SW480 (cell line): ENCODE data around the gene ZSCAN26.
A peak's percentile ranks its signal among the peaks of the same experiment; 100 is the strongest.

Source experiments
- DNase-seq: peaks from one replicate; pipeline ENCODE4 v3.0.0-alpha.2; 2016; ENCODE audit warnings: low spot score

The ZSCAN26 gene

DNA sequence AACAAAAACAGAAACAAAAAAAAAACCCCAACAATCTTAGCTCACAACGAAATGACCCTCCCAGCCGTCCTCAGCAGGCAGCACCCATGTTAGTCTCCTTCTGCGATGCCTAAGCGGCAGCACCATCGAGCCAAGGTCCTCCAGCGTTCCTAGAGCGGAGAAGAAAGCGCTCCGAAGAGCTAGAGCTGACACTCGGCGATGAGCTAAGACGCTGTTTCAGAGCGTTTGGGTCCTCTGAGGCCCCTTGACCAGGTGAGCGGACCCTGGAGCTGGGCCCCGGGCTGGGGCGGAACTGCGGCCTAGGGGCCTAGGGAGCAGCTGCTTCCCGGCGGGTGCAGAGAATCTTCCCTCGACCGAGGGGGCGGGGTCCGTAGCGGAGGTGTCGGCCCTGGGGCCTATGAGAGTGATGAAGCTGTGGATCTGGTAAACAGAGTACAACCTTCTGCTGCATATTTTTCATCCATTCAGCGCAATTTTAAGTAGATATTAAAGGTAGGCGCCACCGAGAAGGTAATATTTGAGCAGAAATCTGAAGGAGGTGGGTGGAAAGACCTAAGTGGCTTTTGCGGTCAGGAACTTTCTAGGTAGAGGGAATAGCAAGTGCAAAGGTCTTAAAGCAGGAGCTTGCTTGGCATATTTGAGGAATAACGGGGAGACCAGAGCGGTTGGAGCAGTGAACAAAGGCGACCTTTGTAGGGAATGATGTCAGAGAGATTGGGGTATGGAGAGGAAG, at the start of gene ZSCAN26:
Gene ZSCAN26 (plus strand): TSS at position 182 of the 733 bp plus-strand sequence. CDS start 4,777 bp downstream, outside the sequence.
- peak; percentile 76 for DNase-seq

DNA sequence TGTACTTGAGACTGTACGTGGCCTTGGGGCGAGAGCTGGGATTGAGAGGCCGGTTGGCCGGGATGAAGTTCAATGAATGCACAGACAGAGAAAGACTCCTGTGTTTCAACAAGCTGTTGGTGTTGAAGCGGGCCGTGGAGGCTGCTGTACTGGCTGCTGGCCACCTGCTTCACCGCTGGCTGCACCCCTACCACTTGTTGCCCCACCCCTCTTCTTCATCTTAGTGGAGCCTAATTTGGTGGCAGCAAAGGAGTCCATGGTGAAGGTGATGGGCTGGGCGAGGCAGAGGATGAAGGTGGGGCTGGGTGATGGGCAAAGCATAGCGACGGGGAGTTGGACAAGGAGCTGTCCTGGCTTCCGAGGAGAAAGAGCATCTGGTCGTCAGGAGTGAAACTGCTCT, 49.1 kb upstream of the ZSCAN26 start:
- no peak for DNase-seq

DNA sequence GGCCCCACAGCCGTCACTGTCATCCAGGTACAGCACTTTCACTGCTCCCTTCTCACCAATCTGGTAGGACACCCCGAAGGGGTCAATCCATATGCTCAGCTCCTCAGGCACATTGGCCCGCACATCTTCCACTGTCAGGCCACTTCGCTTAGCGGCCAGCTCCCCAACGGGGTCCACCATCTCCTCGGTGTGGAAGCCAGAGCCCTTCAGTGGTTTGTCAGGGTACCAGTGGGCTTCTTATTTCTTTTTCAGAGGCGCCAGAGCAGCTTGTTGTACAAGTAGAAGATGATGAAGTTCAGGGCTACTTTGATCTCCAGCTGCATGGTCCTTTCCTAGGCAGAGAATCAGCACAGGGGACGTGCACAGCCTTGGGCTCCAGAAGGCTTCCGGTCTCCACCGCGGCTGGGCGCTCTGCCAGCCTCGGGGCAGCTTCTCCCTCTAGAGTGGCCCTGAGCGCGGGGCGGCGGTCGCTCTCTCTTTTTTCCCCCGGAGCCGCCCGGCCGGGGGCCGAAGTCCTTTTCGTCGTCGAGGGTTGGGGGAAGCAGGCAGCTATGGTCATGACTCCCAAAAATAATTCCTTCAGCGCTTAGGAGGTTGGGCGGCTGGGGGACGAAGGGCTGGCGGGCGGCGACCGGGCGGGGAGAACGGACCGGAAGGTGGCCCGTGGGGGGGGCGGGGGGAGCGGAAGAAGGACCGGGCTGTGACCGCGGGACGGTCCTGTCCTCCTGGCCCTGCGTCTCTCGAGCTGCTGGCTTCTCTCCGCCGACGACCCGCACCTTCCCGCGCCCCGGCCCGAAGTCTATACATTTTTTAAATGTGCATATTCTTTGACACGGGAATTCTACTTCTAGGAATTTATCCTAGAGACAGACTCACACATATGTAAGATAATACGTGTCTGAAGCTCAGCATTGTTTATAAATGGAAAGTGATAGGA, 48.4 kb upstream of the ZSCAN26 start:
- DNase-seq, result peak; percentile 62

DNA sequence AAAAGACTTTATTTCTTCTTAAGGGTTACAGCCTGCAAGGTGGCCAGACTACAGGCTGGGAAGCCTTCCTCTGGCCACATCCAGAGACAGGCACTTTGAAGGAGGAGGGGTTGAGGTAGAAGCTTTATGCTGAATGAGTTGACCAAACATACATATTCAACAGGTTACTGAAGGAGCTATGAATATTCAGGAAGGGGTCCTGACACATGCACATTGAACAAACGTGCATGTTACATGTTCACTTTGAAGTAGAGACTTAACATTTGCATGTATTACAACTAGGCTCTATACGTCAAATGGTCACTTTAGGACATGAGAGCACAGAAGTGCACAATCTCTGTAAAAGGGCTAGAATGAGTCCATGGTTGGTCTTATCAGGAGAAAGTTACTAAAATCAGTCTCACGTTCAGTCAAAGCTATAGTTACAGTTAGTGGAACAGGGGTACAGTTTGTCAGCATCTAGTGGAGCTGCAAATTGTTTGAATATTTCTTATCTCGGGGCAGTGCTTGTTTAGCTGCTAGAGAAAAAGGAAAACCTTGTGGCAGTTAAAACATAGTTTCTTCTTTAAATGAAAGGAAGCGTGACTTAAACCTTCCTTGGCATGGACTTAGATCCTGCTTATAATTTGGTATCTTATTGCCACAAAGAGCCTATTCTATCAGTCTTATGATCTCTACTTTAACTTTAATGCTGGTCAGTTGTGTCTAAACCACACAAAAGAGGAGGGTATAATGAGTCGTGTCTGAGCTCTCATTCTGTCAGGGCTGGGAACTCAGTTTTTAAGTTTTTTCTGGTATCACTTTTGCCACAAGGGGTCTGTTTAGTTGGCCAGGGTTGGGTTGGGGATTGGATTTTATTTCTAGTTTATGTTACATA, 46.4 kb upstream of the ZSCAN26 start:
- no peak for DNase-seq

DNA sequence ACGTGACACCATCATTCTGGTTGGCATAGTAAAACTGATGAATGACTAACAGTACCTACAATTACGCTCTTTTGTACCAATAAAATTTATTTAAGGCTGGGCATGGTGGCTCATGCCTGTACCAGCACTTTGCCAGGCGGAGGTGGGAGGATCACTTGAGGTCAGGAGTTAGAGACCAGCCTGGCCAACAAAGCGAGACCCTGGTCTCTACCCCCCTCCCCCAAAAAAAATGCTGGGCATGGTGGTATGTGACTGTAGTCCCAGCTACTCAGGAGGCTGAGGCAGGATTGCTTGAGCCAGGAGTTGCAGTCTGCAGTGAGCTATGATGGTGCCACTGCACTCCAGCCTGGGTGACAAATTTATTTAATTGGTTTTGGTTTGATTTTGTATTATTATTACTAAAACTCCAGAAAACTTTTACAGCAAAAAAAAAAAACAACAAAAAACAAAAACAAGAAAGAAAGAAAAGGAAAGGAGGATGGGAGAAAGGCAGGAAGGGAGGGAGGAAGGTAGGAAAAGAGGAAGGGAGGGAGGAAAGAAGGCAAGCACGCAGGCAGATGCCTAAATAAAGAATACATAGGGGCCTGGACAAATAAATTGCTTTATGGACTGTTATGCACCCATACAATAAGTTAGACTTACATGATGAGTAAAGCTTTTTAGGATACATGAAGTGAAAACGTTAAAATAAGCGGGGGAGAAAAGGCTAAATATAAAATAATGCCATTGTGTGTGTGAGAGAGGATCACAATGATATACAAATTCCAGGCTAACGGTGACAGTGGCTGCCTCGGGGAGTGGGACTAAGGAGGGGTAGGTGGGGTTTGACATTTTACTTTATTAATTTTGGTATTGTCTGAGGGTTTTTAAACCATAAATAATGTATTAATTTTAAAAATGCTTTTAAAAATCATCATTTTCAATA, 42.5 kb upstream of the ZSCAN26 start:
- DNase-seq, result no peak

DNA sequence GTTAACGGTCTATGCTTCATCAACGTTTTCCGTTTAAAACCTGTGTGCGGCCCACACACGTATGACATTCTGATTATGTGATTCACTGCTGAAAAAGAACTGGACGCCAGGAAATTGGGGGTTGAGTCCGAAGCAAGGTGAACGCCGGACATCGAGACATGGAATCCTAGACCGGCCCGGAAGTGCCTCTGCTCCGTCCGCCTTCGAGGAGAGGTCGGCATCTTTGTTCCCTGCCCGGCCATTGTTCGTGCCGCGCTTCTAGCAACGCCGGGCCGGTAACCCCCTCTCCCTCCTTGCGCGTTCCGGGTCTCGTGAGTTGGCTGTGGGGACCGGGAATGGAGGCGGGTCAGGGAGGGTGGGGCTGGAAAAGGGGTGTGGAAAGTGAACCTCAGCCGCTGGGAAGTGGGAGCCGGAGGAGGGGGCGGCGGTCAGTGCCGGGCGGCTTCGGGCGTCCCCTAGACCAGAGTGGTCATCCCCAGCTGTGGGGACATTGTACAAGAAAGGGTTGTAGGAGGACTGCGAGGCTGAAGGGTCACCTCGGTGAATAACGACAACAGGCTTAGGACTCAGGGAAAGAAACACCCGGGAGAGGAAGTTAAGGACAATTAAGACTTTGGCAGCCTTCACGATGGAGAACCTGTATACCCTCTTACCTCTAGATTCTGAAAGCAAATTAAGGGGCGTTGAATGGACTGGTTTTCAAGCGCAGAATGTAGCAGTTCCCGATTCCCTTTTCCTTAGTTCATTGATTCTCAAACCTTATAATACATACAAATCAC, 41.7 kb upstream of the ZSCAN26 start, which contains the start of gene ZSCAN9:
Gene ZSCAN9 (plus strand): TSS at position 220 of the 779 bp plus-strand sequence. CDS start 1,810 bp downstream, outside the sequence.
- peak; percentile 91 for DNase-seq

DNA sequence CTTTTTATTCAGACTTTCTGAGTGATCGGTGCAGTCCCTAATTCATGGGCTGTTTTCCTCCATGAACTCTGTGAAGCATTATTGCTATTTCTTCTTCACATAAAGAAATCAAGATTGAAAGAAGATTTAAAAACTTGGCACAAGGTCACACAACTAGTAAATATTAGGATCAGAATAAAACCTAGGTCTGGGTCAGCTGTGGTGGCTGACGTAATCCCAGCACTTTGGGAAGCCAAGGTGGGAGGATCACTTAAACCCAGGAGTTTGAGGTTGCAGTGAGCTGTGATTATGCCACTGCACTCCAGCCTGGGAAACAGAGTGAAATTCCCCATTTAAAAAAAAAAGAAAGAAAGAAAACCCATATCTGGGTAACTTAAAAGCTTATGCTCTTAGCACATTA, 40.5 kb upstream of the ZSCAN26 start:
- DNase-seq, result no peak

DNA sequence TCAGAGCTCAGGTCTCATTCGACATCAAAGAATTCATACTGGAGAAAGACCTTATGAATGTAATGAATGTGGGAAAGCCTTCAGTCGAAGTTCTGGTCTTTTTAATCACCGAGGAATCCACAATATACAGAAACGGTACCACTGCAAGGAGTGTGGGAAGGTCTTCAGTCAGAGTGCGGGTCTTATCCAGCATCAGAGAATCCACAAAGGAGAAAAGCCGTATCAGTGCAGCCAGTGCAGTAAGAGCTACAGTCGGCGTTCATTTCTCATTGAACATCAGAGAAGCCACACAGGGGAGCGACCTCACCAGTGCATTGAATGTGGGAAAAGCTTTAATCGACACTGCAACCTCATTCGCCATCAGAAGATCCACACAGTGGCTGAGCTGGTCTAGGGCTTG, 34.2 kb upstream of the ZSCAN26 start:
- DNase-seq, result no peak

DNA sequence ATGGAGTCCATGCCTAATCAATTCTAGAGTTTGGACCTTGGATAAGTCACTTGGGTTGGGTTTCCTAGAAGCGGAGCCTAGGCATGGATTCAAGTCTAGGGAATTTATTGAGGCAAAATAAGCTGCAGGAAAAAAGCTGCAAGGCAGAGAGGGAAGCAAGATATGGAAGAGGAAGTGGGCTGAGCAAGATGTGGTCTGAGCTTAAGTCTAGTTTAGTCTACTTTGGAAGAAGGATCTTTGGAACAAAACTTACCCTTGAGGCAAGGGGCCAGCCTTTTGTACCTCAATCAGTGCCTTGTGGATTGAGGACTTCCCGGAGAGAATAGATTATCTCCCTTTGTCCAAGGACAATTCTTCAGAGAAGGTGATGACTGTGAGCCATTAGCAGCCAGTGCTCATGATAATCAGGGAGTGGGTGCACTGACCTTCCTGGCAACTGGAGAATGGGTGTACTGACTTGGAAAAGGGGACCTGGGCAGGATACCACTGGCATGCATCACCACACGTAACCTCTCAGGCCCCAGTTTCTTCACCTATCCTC, 31.0 kb upstream of the ZSCAN26 start:
- no peak for DNase-seq

DNA sequence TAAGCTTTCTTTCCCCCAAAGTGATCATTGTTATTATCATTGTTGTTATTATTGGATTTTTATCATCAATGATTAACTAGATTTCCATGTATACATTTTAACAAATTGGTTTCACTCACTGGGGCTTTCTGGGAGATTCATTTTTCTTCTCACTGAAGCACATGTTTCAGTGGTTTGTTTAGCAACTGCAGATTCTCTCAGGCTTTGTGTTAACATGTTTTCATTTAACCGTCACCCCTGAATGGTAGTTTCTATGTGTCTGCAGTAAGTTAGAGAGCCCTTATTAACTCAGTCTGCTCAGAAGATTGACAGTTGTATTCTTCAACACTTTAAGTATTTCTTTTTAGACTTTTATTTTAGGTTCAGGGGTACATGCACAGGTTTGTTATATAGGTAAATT, 27.3 kb upstream of the ZSCAN26 start:
- no peak for DNase-seq

DNA sequence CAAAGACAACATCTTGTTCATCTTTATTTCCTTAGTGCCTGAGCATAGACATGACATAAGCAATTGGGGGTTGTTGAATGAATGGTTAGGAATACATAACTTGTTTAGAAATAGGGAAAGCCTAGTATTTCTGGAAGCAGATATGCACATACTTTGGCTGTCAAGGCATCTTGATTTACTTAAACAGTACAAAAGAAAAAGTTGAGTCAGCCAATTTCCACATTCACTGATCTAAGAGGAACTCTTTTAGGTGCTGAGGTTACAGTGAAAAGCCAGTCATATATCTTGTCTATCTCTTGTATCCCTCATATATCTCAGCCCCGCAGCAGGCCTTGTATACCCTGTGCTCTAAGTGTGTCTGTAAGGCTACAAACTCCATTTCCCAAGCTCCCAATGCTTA, 26.5 kb upstream of the ZSCAN26 start:
- DNase-seq, result no peak

DNA sequence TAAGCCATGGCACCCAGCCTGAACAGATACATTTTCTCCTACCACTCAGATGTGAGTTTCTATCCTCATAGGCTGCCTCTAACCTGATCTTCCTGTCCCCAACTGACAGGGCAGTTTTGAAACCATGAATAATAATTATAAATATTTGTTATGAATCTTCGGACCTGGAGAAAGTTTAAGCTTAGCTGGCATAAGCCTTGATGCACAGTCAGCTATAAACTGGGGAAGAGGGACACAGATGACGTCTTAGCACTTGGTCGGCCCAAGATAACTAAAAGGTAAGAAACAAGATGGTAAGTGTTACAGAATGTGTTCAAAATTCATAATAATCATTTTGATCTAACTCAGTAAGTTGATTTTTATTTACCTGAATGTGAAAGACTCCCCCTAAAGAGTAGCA, 23.0 kb upstream of the ZSCAN26 start:
- DNase-seq, result no peak

DNA sequence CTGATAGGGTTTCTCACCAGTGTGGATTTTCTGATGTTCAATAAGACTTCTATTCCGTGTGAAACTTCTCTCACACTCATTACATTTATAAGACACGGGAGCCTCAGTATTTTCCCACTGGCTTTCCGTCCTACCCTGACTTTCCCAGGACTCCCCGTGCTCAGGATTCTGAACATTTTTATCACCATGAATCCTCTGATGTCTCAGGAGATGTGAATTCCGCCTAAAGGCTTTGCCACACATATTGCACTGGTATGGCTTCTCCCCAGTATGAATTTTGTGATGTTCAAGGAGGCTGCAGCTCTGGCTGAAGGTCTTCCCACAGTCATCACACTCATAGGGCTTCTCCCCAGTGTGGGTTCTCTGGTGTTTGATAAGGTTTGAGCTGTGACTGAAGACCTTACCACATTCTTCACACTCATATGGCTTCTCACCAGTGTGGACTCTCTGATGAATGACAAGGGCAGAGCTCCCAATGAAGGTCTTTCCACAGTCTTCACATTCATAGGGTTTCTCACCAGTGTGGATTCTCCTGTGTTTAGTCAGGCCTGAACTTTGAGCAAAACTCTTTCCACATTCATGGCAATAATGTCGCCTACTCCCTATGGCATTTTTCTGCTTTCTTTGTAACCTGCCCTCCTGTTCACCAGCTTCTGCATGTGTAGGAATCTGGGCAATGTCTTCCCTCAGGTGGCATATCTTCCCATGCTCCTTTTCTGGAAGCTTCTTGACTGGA, 21.6 kb upstream of the ZSCAN26 start:
- DNase-seq, result no peak

DNA sequence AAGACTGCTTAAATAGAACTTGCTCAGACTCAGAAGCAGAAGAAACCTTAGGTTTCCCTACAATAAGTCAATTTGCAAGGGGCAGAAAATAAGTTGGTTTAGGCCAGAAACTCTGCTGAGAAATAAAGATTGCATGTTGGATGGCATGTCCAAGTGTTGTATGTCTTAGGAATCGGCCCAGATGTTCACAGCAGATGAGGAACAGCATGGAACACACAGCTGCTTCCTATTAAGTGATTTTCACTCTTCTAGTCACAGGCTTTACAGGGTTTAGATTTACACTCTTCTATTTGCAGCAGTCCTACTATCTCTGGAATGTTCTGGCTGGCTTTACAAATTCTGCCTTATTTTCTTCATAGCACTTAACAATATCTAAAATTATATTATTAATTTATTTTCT, 18.0 kb upstream of the ZSCAN26 start:
- no peak for DNase-seq

DNA sequence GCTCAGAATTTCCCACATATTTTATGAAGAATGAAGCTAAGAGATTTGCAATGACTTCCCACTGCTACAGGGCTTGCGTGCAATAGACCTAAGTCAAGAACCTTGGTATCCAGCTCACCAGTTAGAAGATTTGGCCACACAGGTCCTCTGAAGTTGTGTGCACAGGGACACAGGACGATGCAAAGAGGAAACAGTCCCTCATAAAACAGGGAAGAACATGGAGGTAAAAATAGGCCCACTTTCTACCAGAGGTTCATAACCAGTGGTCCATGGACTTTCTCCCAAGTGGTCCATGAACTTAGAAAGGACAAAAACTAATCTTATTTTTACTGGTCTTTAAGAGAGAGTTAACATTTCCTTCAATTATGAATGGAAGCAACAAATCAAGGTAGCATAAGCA, 16.2 kb upstream of the ZSCAN26 start:
- DNase-seq, result no peak

DNA sequence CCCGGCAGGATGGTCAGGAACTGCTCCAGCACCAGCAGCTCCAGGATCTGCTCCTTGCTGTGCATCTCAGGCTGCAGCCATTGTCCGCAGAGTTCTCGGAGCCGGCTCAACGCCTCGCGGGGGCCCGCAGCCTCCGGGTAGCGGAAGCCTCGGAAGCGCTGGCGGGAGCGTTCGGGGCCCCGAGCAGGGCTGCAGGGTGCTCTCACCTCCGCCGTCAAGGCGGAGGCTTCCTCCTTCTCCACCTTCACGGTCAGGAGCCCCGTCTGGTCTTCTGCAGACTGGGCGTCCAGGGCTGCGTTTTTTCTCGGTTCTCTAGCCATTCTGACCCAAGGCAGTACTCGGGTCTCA, 15.3 kb upstream of the ZSCAN26 start:
- peak; percentile 3 for DNase-seq

DNA sequence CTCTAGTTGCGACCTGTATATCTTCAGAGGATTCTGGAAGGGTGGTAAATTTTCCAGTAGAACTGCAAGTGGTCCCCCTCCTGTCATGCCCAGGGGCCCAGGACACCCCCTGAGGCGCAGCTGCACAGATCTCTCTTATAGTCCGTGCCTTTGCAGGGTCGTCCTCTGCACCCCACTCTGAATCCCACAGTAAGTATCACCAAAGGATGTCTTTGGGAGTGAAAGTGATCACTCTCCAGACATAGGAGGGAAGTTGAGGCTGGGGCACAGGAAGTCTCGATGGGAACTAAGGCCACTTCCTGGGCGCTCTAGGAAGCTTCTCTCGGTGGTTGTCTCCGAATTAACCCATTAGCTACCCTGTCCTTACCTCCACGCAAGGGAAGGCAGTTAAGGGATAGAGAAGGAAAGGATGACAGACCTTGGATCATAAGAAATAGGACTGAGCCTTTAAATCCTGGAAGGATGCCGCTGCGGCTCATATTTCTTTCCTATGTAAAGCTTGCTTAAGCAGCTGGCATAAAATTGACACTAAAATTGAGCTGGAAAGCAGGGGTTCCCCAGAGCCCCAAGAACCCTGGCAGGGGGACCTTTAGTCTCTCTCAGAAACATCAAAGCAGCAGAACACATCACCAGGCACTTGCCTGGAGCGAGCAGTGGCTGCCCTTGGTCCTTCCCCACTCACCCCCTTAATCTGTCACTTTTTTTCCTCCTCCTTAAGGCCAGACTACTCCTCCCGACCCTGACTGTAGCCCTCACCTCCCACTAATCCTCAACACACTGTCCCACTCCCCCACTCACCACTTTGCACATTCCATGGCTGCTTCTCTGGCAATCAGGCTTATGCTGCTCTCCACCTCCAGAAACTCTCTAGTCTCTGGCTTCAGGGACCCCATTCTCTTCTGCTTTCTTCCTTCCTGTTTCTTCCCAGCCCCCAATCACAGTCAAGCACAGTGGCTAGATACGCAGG, 14.7 kb upstream of the ZSCAN26 start, which contains the start of gene ZKSCAN4:
Gene ZKSCAN4 (minus strand): TSS at position 261 of the 967 bp plus-strand sequence. CDS start 289 bp downstream, outside the sequence.
- DNase-seq, result peak; percentile 82

DNA sequence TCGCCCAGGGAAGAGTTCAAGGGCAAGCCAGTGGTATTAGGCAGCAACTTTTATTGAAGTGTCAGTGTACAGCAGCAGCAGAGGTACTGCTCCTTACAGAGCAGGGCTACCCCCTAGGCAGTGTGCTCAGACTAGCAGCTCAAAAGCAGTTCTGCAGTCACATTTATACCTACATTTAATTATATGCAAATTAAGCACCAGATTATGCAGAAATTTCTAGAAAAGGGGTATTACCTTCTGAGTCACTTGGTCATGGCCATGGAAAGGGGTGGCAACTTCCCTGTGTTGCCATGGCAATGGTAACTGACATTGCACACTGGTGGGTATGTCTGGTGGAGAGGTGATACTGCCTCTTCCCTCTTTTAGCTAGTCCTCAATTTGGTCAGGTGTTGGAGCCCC, 12.8 kb upstream of the ZSCAN26 start:
- no peak for DNase-seq
